ENCODE measurements around the gene SIDT1.

DNA sequence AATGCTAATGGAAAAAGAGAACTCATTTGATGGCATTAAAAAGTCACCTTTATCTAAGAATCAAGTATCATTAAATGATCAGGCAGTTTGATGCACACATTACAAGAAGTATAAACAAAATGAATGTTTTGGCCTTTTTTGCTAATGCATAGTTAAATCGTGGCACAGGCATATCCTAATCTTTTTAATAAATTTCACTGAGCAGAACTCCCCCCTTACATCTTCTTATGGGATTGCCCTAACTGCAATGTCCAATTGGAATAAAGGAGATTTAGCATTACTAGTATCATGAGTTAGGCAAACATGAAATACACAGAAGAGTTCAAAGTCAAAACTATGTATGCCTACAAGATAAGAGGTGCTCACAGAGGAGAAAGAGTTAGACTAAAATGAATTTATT is 131.4 kb downstream of the SIDT1 start:
- no peak for TF ChIP-seq NFRKB (IDR thresholded peaks at IDR 0.05)
- no peak for TF ChIP-seq FOXA1 (IDR thresholded peaks at IDR 0.05)
- no peak for TF ChIP-seq SUZ12 (IDR thresholded peaks at IDR 0.05)
- TF ChIP-seq, protein P1, sequence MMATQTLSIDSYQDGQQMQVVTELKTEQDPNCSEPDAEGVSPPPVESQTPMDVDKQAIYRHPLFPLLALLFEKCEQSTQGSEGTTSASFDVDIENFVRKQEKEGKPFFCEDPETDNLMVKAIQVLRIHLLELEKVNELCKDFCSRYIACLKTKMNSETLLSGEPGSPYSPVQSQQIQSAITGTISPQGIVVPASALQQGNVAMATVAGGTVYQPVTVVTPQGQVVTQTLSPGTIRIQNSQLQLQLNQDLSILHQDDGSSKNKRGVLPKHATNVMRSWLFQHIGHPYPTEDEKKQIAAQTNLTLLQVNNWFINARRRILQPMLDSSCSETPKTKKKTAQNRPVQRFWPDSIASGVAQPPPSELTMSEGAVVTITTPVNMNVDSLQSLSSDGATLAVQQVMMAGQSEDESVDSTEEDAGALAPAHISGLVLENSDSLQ (IDR thresholded peaks at IDR 0.05) = no peak
- no peak for TF ChIP-seq BHLHE40 (IDR thresholded peaks at IDR 0.05; ENCODE audit: borderline replicate concordance)
- TF ChIP-seq FOXK2 (IDR thresholded peaks at IDR 0.05) = no peak
- TF ChIP-seq ELF4 (IDR thresholded peaks at IDR 0.05) = no peak
- no peak for TF ChIP-seq TARDBP (IDR thresholded peaks at IDR 0.05)
- TF ChIP-seq LEF1 (IDR thresholded peaks at IDR 0.05; ENCODE audit: borderline replicate concordance) = no peak
- TF ChIP-seq FOXM1 (IDR thresholded peaks at IDR 0.05; ENCODE audit: borderline replicate concordance) = no peak
- no peak for TF ChIP-seq ZNF384 (IDR thresholded peaks at IDR 0.05)
- no peak for TF ChIP-seq L3MBTL2 (conservative IDR thresholded peaks at IDR 0.05)
